Subcutaneous adipose tissue (tissue), 4 donors: ENCODE results near the gene SPATS2. TPM values are rescaled to one million over a fixed set of nuclear protein-coding genes. Genes with fewer than 3 reads are reported as not detected.

Experiments
- CTCF ChIP-seq: fragments of 450-650 bp; IDR thresholded peaks from one replicate; pipeline ENCODE4 v1.5.1; 2016; ENCODE audit warnings: low read depth, mild to moderate bottlenecking, control low read depth, antibody characterized with exemption, moderate library complexity
- total RNA-seq, 4 donors: library from RNA; depleted of rRNA; stranded (reverse); fragments of >200 nt; gene quantifications; one replicate each; pipeline ENCODE4 v1.1.0, GENCODE V29; 2016

The SPATS2 gene
- total RNA-seq, 4 donors from 2014 or later, result 10.1 to 19.5 (median 12.3) TPM

DNA sequence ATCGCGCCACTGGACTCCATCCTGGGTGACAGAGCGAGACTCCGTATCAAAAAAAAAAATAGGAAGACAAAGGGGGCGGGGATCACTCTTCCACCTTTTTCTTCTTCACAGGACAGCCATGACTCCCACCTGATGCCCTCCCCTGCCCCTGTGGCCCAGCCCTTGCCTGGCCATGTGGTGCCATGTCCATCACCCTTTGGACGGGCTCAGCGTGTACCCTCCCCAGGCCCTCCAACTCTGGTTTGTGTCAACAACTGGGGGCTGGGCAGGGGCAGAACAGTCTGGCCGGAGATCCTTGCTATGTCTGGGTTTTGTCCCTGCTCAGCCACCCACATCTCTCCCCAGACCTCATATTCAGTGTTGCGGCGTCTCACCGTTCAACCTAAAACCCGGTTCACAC, 38.4 kb upstream of the SPATS2 start:
- no peak for TF ChIP-seq CTCF

DNA sequence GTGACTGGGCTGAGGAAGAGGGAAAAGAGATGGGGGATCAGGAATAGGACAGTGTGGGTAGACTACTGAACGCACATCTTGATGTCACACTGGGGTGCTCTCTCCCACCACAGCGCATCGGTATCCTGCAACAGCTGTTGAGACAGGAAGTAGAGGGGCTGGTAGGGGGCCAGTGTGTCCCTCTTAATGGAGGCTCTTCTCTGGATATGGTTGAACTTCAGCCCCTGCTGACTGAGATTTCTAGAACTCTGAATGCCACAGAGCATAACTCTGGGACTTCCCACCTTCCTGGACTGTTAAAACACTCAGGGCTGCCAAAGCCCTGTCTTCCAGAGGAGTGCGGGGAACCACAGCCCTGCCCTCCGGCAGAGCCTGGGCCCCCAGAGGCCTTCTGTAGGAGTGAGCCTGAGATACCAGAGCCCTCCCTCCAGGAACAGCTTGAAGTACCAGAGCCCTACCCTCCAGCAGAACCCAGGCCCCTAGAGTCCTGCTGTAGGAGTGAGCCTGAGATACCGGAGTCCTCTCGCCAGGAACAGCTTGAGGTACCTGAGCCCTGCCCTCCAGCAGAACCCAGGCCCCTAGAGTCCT, 37.1 kb upstream of the SPATS2 start:
- TF ChIP-seq CTCF, result no peak

DNA sequence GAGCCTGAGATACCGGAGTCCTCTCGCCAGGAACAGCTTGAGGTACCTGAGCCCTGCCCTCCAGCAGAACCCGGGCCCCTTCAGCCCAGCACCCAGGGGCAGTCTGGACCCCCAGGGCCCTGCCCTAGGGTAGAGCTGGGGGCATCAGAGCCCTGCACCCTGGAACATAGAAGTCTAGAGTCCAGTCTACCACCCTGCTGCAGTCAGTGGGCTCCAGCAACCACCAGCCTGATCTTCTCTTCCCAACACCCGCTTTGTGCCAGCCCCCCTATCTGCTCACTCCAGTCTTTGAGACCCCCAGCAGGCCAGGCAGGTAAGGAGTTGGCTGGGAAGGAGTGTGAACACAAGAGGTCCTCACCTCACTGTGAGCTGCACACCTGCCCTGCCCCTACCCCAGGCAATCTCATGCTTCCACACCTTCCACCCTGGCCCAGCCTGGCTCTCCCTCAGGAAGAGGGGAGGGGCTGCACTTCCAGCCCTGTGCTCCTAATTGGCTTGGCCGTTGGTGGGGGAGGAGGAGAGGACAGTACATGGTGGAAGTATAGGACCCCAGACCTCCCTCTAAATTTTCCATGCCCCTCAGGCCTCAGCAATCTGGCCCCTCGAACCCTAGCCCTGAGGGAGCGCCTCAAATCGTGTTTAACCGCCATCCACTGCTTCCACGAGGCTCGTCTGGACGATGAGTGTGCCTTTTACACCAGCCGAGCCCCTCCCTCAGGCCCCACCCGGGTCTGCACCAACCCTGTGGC, 36.5 kb upstream of the SPATS2 start:
- no peak for TF ChIP-seq CTCF

GRCh38 chr12:49331380-49332222, 35.7 kb upstream of the SPATS2 start:
- no peak for TF ChIP-seq CTCF

DNA sequence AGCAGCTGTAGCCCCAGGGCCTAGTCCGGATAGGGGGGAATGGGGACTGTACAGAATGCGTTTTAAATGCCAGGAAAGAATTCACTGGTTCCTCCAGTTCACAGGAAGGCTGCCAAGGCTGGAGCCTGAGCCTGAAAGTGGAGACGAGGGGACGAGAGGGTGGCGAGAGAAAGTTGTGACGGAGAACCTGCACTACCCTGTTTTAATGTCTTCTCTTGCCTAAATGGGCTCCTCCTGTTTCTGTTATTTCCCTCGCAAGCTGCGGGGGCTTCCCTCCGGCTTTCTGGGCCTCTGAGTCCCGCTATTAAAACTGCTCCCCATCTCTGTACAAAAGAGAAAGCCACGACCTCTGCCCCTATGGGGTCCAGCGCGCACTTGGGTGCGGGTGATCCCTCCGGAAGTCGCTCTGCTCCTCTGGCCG, 34.8 kb upstream of the SPATS2 start:
- no peak for TF ChIP-seq CTCF

DNA sequence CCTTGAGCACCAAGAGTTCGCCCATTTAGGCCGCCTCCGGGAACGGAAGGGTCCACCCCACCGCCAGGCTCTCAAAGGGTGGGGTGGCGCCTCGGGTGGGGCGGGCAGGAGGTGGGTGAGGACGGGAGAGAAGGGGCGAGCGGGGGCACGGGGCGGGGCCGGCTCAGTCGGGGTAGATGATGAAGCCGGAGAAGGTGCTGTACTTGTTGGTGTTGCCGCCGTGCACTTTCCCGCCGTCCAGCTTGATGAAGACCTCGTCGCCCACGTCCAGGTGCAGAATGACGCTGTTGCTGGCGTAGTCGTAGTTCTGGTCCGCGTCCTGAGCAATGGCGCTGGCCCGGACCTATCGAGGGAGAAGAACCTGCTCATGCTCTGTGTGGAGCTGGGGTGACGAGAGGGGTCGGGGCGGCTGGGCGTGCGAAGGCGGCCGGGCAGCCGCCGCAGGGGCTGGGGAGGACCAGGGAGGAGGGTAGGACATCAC, 34.3 kb upstream of the SPATS2 start:
- TF ChIP-seq CTCF, result no peak

DNA sequence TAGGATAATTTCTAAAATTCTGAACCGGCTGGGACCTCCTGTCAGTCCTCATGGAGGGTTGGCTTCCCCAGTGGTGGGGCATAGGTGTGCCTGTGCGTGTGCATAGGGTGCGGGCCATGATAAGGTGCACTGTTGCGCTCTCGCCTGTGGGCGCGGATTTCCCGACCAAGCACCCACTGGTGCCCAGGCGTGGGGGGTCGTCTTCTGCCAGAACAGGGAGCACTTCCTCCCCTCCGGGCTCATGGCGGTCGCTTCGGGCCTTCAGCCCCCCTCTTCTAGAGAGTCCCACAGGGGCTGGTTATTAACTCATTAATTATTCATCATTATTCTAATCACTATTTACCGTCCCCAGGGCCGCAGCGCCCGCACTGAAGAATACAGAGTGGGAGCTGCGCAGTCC, 33.0 kb upstream of the SPATS2 start:
- TF ChIP-seq CTCF, result no peak
